HCT116 (cell line): ENCODE measurements around the gene PRPF6. TPM values are rescaled to one million over a fixed set of nuclear protein-coding genes. Genes with fewer than 3 reads are reported as not detected.

Source experiments
- ATAC-seq: fragments of 200-7000 bp; cut with Tn5 transposase; 2 replicates; pipeline ENCODE4 v1.9.1; 2020; ENCODE audit warnings: mild to moderate bottlenecking, moderate library complexity
- BruUV-seq: library from RNA; stranded (reverse); fragments of 400-500 nt; replicated peaks from 2 replicates; lab custom pipeline; 2021; lab: Mats Ljungman, UMichigan
- CTCF ChIA-PET: fragments of 300-600 bp; sonication (Branson Sonifier 250); formaldehyde crosslinking; loops from one replicate; lab custom pipeline; 2021; ENCODE audit warnings: antibody characterized with exemption; lab: Charles Lee
- POLR2A ChIA-PET: fragments of 300-600, 350-600 bp; sonication (Branson Sonifier 250); formaldehyde crosslinking; loops from one replicate; lab custom pipeline; 2021; ENCODE audit warnings: antibody characterized with exemption; lab: Charles Lee
- RAD21 ChIA-PET, 2 experiments: fragments of 300-600 bp; sonication (Branson Sonifier 250); formaldehyde crosslinking; loops; one replicate each; lab custom pipeline; 2023; ENCODE audit warnings: low total read pairs in 2 of 2; ENCODE audit not compliant: uncharacterized antibody in 2 of 2, unreplicated experiment in 2 of 2, low non-redundant PET in 1 of 2; lab: Charles Lee
- DNase-seq: peaks from one replicate; pipeline ENCODE4 v3.0.0-alpha.2; 2010; ENCODE audit warnings: low read depth, low spot score
- H2AFZ ChIP-seq: fragments of 200-600 bp; shearing (Covaris generic), sonication (generic); 2 replicates; pipeline ENCODE4 v1.6.1; 2017; ENCODE audit warnings: low read depth, mixed run types, mixed read lengths, antibody characterized with exemption, low read length; ENCODE audit not compliant: poor library complexity, severe bottlenecking
- H3K27ac ChIP-seq: 2 replicates; pipeline ENCODE4 v1.5.1; 2012; ENCODE audit warnings: low read depth, low read length
- H3K27me3 ChIP-seq: fragments of 200-600 bp; sonication (generic); 2 replicates; pipeline ENCODE4 v1.6.1; 2016; ENCODE audit warnings: mixed run types, low read length, mixed read lengths; ENCODE audit not compliant: insufficient read depth
- H3K36me3 ChIP-seq, 2 experiments: fragments of 200-500 bp in 1 of 2; fragments of 200-600 bp in 1 of 2; sonication (Bioruptor generic) in 1 of 2; sonication (generic) in 1 of 2; 2 replicates each; pipeline versions ENCODE4 v1.5.1 to v1.6.1; 2014 to 2016; ENCODE audit warnings: low read length in 2 of 2, inconsistent platforms in 1 of 2, mixed read lengths in 1 of 2, mixed run types in 1 of 2; ENCODE audit not compliant: insufficient read depth in 2 of 2, control insufficient read depth in 1 of 2
- H3K4me1 ChIP-seq, 2 experiments: fragments of 200-600 bp in 1 of 2; sonication (generic) in 1 of 2; 2 replicates each; pipeline versions ENCODE4 v1.5.1 to v1.6.1; 2012 to 2017; ENCODE audit warnings: low read length in 2 of 2, inconsistent platforms in 1 of 2, mild to moderate bottlenecking in 1 of 2, mixed read lengths in 1 of 2, mixed run types in 1 of 2, moderate library complexity in 1 of 2; ENCODE audit not compliant: insufficient read depth in 2 of 2, control insufficient read depth in 1 of 2
- H3K4me2 ChIP-seq: fragments of 200-600 bp; sonication (generic); 2 replicates; pipeline ENCODE4 v1.6.1; 2017; ENCODE audit warnings: mixed run types, low read length, mixed read lengths
- H3K4me3 ChIP-seq, 2 experiments: fragments of 200-600 bp in 1 of 2; sonication (generic) in 1 of 2; replicated peaks in 1 of 2; 2 replicates each; pipeline ENCODE4 v1.5.1; 2011 to 2016; ENCODE audit warnings: low read length in 2 of 2, control low read depth in 1 of 2, low read depth in 1 of 2, mild to moderate bottlenecking in 1 of 2, mixed read lengths in 1 of 2, mixed run types in 1 of 2
- H3K79me2 ChIP-seq: fragments of 200-600 bp; sonication (generic); 2 replicates; pipeline ENCODE4 v1.6.1; 2017; ENCODE audit warnings: mild to moderate bottlenecking, mixed run types, low read length, moderate library complexity, mixed read lengths; ENCODE audit not compliant: insufficient read depth
- H3K9ac ChIP-seq: fragments of 200-600 bp; sonication (generic); 2 replicates; pipeline ENCODE4 v1.6.1; 2016; ENCODE audit warnings: low read length, mixed read lengths
- H3K9me2 ChIP-seq: fragments of 200-600 bp; sonication (generic), shearing (Covaris generic); 2 replicates; pipeline ENCODE4 v1.6.1; 2017; ENCODE audit warnings: mixed run types, mild to moderate bottlenecking, moderate library complexity; ENCODE audit not compliant: insufficient read depth
- H3K9me3 ChIP-seq, 2 experiments: fragments of 200-500 bp in 1 of 2; fragments of 200-600 bp in 1 of 2; sonication (Bioruptor generic) in 1 of 2; sonication (generic) in 1 of 2; 2 replicates each; pipeline ENCODE4 v1.6.1; 2014 to 2017; ENCODE audit warnings: low read length in 2 of 2, mixed read lengths in 2 of 2, inconsistent platforms in 1 of 2, low read depth in 1 of 2, mild to moderate bottlenecking in 1 of 2, mixed run types in 1 of 2, moderate library complexity in 1 of 2; ENCODE audit not compliant: control insufficient read depth in 1 of 2, insufficient read depth in 1 of 2
- H4K20me1 ChIP-seq: fragments of 200-600 bp; sonication (generic), shearing (Covaris generic); 2 replicates; pipeline ENCODE4 v1.6.1; 2017; ENCODE audit warnings: mixed run types, mild to moderate bottlenecking, moderate library complexity; ENCODE audit not compliant: insufficient read depth
- ATF3 ChIP-seq: IDR thresholded peaks from 2 replicates; pipeline ENCODE4 v1.6.1; 2012
- CBX3 ChIP-seq: IDR thresholded peaks from 2 replicates; pipeline ENCODE4 v1.6.1; 2012; ENCODE audit warnings: low read depth
- CEBPB ChIP-seq: IDR thresholded peaks from 2 replicates; pipeline ENCODE4 v1.6.1; 2012; ENCODE audit warnings: low read depth
- CTCF ChIP-seq, 3 experiments: fragments of 200-600 bp in 1 of 3; sonication (generic) in 1 of 3; IDR thresholded peaks in 2 of 3; conservative IDR thresholded peaks in 1 of 3; 2 replicates each; pipeline ENCODE4 v1.5.1; 2012 to 2017; ENCODE audit warnings: low read depth in 2 of 3, low read length in 2 of 3, antibody characterized with exemption in 1 of 3, borderline replicate concordance in 1 of 3, control low read depth in 1 of 3, mild to moderate bottlenecking in 1 of 3, mixed read lengths in 1 of 3, mixed run types in 1 of 3, moderate library complexity in 1 of 3; ENCODE audit not compliant: insufficient read depth in 1 of 3
- EZH2phosphoT487 ChIP-seq: fragments of 200-600 bp; IDR thresholded peaks from 2 replicates; pipeline ENCODE4 v1.6.1; 2018; ENCODE audit warnings: antibody characterized with exemption, borderline replicate concordance
- FOSL1 ChIP-seq: IDR thresholded peaks from 2 replicates; pipeline ENCODE4 v1.6.1; 2012; ENCODE audit warnings: low read depth
- JUND ChIP-seq: IDR thresholded peaks from 2 replicates; pipeline ENCODE4 v1.6.1; 2012
- MAX ChIP-seq: IDR thresholded peaks from 2 replicates; pipeline ENCODE4 v1.6.1; 2012
- POLR2AphosphoS5 ChIP-seq: IDR thresholded peaks from 2 replicates; pipeline ENCODE4 v1.6.1; 2011; ENCODE audit warnings: mild to moderate bottlenecking, low read depth, low read length, moderate library complexity
- RAD21 ChIP-seq: IDR thresholded peaks from 2 replicates; pipeline ENCODE4 v1.6.1; 2012; ENCODE audit warnings: low read depth, mild to moderate bottlenecking
- SIN3A ChIP-seq: IDR thresholded peaks from 2 replicates; pipeline ENCODE4 v1.6.1; 2012; ENCODE audit warnings: low read depth
- SP1 ChIP-seq: IDR thresholded peaks from 2 replicates; pipeline ENCODE4 v1.6.1; 2012; ENCODE audit warnings: low read depth
- SRF ChIP-seq: IDR thresholded peaks from 2 replicates; pipeline ENCODE4 v1.6.1; 2012; ENCODE audit warnings: low read depth
- YY1 ChIP-seq: IDR thresholded peaks from 2 replicates; pipeline ENCODE4 v1.6.1; 2011; ENCODE audit warnings: low read length, low read depth, moderate library complexity, mild to moderate bottlenecking; ENCODE audit not compliant: insufficient replicate concordance; ENCODE audit errors: extremely low read depth
- ZBTB33 ChIP-seq: IDR thresholded peaks from 2 replicates; pipeline ENCODE4 v1.6.1; 2011; ENCODE audit warnings: mild to moderate bottlenecking, low read length, moderate library complexity; ENCODE audit not compliant: insufficient replicate concordance; ENCODE audit errors: extremely low read depth
- ZFX ChIP-seq: fragments of 450-650 bp; IDR thresholded peaks from 2 replicates; pipeline ENCODE4 v1.6.1; 2017
- intact Hi-C: fragments of 100-400 bp; cut with micrococcal nuclease; formaldehyde crosslinking; loops from 2 replicates; pipeline ENCODE4 v1.10.0; 2022
- total RNA-seq: library from RNA; stranded (reverse); gene quantifications from one replicate; pipeline ENCODE4 v1.2.1, GENCODE V29; 2021; ENCODE audit not compliant: unreplicated experiment

PRPF6 gene
- total RNA-seq, 1 experiment from 2014 or later: 74.9 TPM

GRCh38 chr20:63939061-63939935 lies 41.6 kb upstream of the PRPF6 start:
- RAD21 ChIA-PET: no interaction called here
- ATAC-seq (no peak), DNase-seq (no peak)
- Histone ChIP-seq H3K79me2 (peaks cover 5% of the 10 kb centered on the region; the same call in 1 of the 2 replicates), H3K4me3 (no peak overlapping the region), H3K9me3 (no peaks in the 10 kb centered on the region), H3K27ac (no peak overlapping the region), H4K20me1 (no peaks in the 10 kb centered on the region), H2AFZ (no peak overlapping the region), H3K9ac (no peak overlapping the region), H3K27me3 (no peaks in the 10 kb centered on the region), H3K9me2 (no peaks in the 10 kb centered on the region)
- BruUV-seq: no TSS peak
- POLR2A ChIA-PET: no interaction called here
- TF ChIP-seq CBX3: no peak
- TF ChIP-seq, all 23 proteins: peak for 0
- CTCF ChIA-PET: no interaction called here
- intact Hi-C loops: no loop called here
- no peak overlapping the region for H3K4me2 ChIP-seq
- peaks cover 3 to 13% of the 10 kb centered on the region in 2 experiments; a peak in 2 of 4 replicates for H3K4me1 ChIP-seq
- H3K36me3 ChIP-seq: peaks cover 7 to 33% of the 10 kb centered on the region in 2 experiments; a peak in 3 of 4 replicates

- CTCF ChIA-PET: no interaction called here
- Histone ChIP-seq H3K79me2 (peaks cover 8% of the 10 kb centered on the region; the same call in 1 of the 2 replicates), H3K9ac (no peak overlapping the region), H3K4me1 (peaks cover 3 to 13% of the 10 kb centered on the region in 2 experiments; a peak in 2 of 4 replicates), H3K9me3 (no peaks in the 10 kb centered on the region), H3K4me3 (no peak overlapping the region), H4K20me1 (no peaks in the 10 kb centered on the region), H3K4me2 (no peak overlapping the region), H3K27me3 (no peaks in the 10 kb centered on the region), H3K27ac (no peak overlapping the region), H3K9me2 (no peaks in the 10 kb centered on the region), H3K36me3 (peaks cover 13 to 41% of the 10 kb centered on the region in 2 experiments; a peak in 3 of 4 replicates), H2AFZ (no peak overlapping the region)
- intact Hi-C loops: no loop called here
- RAD21 ChIA-PET: no interaction called here
- POLR2A ChIA-PET: no interaction called here
- BruUV-seq: TSS peak; percentile 62
- no peak for ATAC-seq
- DNase-seq: no peak
- TF ChIP-seq JUND (no peak), SRF (no peak), FOSL1 (no peak), RAD21 (no peak), CTCF (IDR thresholded peaks at IDR 0.05 in 2 of 3, conservative IDR thresholded peaks at IDR 0.05 in 1 of 3; ENCODE audit: borderline replicate concordance in 1 of 3, insufficient read depth in 1 of 3, low read depth in 2 of 3, low read length in 2 of 3) (no peak), MAX (no peak), EZH2phosphoT487 (no peak), ZBTB33 (no peak), CBX3 (no peak), ZFX (no peak), ATF3 (no peak), CEBPB (no peak), SP1 (no peak), YY1 (no peak), SIN3A (no peak), POLR2AphosphoS5 (no peak)
These were observed 40.9 kb upstream of the PRPF6 start for GRCh38 chr20:63940071-63940471.
